ENCODE results near the gene ADGRB2.
A peak's percentile ranks its signal among the peaks of the same experiment; 100 is the strongest.

The ADGRB2 gene

DNA sequence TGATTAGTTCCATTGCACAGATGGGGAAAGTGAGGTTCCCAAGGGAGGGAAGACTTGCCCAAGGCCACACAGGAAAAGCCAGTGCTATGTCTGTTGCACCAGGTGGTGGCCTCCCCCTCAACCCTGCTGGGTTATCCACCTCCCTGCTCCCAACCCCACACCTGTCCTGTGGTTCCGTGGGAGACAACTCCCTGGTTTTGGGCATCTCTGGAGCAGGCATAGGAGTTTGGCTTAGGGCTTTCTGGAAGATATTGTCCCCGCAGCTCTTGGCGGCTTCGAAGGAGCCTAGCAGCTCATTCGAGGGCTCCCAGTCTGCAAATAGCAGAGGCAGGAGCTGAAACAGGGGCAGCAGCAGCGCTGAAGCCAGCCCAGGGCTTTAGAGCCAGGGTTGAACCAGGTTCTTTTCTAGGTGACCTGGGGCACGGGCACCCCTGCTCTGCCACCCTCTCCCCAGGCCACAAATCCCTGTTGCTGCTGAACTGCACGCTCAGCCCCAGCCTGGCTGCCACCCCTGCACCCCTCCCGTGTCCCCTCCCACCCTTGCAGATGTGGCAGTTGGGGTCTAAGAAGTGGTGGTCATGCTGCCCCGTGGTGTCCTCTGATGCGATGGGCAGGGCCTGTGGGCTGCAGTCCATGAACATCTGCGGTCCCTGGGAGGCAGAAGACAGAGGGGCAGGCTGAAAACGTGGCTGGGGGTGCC, 29.6 kb upstream of the ADGRB2 start:
- no peak for DNase-seq (ENCODE audit: low spot score)

DNA sequence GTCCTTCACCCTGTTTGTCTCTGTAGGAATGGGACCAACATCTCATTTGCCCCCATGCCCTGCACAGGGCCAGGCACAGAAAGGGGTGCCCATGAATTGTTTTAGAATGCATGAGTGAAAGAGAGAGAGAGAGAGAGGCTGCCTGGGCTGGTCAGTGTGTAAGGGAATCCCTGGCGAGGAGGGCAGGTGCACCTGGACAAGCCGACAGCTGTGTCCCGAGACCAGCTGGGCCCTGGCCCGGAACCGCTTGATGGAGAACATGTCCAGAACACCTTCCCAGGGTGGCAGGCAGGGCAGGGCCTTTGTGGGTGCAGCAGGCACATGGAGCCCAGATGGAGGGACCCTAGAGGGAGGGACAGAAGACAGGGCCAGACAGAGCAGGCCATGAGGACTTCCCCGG, 28.9 kb upstream of the ADGRB2 start:
- no peak for DNase-seq (ENCODE audit: low spot score)

GRCh38 chr1:31792541-31792940, 28.4 kb upstream of the ADGRB2 start:
- no peak for DNase-seq (ENCODE audit: low spot score)

DNA sequence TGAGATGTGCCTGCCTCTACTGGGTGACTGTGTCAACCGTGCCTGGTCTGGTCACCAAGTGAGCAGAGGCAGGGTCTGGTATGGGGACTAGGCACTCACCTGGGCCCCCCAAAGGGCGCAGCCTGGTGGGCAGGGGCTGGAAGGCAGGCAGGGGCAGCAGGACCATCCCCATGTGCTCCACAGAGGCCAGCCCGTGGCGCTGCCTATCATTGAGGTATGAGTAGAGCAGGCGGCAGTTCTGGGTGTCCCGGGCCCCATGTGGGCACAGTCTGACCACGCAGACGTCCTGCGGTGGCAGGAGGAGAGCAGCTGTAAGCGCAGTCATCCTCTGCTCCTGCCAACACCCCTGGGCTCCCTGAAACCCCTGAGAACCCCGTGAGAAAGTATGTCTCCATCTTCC, 28.0 kb upstream of the ADGRB2 start:
- DNase-seq (ENCODE audit: low spot score), result no peak

DNA sequence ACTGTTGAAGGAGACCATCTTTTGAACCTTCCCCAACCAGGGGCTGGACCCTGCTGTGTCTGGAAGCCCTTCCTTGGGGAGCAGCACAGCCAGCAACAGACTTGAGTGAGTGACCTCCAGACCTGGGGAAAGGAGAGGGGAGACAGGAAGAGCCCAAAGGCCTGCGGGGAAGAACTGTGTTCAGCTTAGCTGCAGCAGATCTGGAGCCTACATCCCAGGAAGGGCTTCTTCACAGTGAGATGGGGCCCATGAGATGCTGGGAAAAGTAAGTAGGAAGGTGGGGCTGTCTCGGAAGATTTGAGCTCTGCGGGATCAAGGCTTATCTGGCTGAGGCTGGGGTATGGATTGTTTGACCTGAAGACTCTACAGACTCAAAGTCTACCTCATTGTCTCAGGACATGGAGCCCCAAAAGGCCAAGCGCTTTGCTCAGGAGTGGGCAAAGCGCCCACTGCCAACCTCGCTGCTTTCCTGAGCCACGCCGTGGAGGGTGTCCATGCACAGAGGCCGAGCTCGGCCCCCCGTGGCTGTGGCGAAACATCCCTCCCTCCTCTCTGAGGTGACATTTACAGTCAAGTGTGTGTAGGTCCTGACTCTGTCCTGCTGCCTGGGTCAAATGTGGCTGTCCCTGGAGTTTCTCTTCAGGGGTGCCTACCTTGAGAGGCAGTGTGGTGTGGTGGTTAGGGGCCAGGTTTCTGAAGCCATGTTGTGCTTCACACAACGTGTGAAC, 27.2 kb upstream of the ADGRB2 start:
- DNase-seq (ENCODE audit: low spot score), result no peak

DNA sequence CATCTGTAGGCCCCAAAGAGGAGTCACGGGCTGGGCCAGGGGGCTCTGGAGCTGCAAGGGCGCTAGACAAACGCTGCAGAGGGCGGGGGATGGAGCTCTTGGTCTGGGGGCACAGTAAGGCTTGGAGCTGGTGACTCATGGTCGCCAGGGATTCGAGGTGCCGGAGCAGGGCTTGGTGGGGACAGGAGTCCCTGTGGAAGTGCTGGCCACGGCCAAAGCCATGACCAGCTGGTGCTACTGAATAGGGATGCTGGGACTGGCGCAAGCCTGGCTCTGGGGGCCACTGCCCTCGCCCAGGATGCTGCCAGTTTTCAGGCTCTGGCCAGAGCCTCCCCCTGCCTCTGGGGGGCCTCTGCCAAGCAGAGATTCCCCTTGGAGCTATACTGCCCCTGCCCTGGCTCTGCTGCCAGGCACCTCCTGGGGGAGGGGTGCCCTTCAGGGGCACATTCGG, 26.5 kb upstream of the ADGRB2 start:
- no peak for DNase-seq (ENCODE audit: low spot score)

GRCh38 chr1:31790140-31790539, 26.0 kb upstream of the ADGRB2 start:
- no peak for DNase-seq (ENCODE audit: low spot score)

- peak; percentile 92 for DNase-seq (ENCODE audit: low spot score)
Observed at GRCh38 chr1:31789259-31790065, 25.3 kb upstream of the ADGRB2 start.

GRCh38 chr1:31788825-31789256, 24.7 kb upstream of the ADGRB2 start:
- peak; percentile 12 for DNase-seq (ENCODE audit: low spot score)

GRCh38 chr1:31788138-31788824, 24.1 kb upstream of the ADGRB2 start:
- peak; percentile 85 for DNase-seq (ENCODE audit: low spot score)

DNA sequence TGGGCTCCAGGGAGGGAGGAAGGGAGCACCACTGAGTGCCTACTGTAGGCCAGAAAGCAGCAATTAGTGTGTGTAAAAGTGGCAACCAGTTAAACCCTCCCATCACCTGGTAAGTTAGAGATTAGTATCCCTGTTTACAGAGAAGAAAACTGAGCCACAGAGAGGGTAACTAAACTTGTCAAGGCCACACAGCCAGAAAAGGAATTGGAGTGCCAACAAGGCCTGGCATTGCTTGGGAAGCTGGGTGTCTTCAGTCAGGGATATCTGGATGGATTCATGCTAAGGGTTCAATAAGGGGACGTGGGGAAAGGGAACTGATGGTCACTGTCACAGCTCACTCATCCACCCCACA, 23.6 kb upstream of the ADGRB2 start:
- DNase-seq (ENCODE audit: low spot score), result no peak

GRCh38 chr1:31787261-31787660, 23.1 kb upstream of the ADGRB2 start:
- no peak for DNase-seq (ENCODE audit: low spot score)

DNA sequence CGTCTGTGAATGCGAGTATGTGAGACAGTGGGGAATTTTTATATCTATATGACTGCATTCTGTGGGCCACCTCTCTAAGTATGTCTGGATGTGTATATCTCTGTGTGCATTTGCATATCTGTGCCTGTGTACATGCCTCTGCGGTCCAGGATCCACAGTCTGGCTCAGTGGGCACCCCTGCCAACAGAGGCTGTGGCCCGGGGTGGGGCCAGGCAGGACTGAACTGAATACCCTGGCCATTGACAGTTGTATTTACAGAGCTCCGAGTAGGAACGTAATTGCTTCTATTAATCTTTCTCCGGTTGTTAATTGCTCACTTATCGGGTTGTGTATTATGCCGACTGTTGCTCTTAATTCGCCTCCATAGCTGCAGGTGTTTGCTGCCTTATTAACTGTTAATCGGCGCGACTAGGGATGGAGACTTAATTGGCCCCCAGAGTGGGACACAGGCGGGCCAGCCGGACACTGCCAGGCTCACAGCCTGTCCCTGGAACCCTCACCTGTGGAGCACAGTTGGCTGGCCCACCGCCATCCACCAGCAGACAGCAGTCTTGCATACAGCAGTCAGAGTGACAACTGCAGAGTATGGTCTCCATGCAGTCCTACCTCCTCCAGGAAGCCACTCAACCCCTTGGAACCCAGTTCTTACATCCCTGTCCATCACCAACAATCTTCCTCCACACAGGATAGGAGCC, 22.4 kb upstream of the ADGRB2 start:
- DNase-seq (ENCODE audit: low spot score), result no peak

GRCh38 chr1:31785947-31786290, 21.8 kb upstream of the ADGRB2 start:
- no peak for DNase-seq (ENCODE audit: low spot score)

GRCh38 chr1:31785020-31785946, 21.1 kb upstream of the ADGRB2 start:
- no peak for DNase-seq (ENCODE audit: low spot score)

- DNase-seq (ENCODE audit: low spot score), result no peak
Observed at GRCh38 chr1:31784356-31785019, 20.3 kb upstream of the ADGRB2 start.

DNA sequence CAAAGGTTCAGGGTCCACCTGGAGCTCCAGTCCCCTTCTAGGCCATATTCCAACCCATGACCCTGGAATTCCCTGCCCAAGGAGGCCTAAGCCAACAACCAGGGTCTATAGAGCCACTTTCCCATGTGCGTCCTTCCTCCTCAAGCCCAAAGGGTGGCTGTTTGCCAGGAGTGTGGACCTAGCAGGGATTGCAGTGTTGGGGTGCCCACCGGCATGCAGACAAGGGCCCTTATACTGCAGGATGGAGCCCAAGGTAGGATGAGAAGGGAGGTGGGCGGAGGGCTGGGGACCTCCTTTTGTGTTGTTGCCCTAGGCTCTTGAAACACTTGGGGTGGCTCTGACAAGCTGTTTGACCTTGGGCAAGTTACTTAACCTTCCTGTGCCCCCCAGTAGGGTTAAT, 19.7 kb upstream of the ADGRB2 start:
- DNase-seq (ENCODE audit: low spot score), result no peak

DNA sequence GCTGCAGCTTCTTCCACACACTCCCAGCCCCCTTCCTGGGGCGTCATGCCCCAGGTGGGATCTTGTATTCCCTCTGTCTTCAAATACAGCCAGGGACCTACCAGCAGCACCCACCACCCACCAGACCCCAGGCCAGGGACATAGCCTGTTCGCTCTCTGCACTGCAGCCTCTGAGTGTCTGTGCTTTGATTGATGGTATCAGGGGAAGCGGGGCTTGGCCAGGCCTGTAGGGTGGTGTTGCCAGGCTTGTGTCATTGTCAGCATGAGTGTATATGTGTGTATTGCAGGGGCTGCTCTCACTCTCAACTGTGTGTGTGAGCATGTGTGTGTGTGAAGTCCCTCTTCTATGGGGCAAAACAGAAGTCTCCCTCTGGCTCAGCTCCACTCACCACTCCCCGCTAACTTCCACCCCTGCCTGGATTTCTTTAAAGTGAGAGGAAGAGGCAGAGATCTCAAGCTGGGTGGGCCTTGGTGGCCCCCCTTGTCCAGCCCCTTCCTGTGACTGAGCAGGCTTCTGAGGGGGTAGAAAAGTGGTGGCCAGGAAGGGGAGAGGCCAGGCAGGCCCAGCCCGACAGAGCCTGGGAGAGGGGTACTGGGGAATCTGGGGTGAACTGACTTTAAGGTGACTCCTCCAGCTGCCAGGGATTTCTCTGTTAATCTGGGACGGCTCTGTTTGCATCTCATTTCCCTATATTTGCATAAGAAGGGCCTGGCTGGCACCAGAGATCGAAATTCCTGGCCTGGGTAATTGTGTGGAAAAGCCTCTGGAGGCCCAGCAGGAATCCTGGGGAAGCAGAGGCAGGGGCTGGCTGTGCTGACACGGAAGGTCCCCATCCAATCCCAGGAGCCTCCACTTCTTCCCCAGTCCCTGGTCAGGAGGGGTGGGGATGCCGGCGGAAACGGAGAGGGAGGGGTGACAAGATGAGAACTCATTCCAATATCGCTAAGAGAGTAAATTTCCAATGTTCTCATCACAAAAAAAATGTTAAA, 18.6 kb upstream of the ADGRB2 start:
- DNase-seq (ENCODE audit: low spot score), result no peak
